GM19468 (cell line): ENCODE results near the gene MVD.

Source experiments
- ATAC-seq: cut with Tn5 transposase; IDR thresholded peaks from one replicate; pipeline ENCODE4 v1.9.1; 2021; ENCODE audit warnings: mild to moderate bottlenecking, moderate library complexity, moderate number of reproducible peaks; ENCODE audit not compliant: unreplicated experiment; ENCODE audit errors: extremely low read depth

Gene MVD

DNA sequence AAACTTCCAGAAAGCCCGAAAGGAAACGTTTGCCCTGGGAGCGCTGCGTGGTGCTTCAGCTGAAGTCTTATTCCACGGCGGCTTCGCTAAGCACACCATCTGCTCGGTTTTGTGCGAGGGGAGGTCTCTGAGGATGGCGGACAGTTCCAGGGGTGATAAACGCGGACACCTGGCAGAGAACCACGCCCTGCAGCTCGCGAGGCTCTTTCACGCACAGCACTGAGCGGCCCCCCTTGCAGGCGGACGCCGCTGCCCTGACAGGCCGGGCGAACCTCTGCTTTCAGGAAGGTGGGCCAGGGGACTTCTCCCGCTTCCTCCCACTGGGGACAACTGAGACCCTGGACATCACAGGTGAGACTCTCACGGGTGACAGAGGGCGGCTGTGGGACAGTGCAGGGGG lies 3.7 kb downstream of the MVD start:
- no peak for ATAC-seq

DNA sequence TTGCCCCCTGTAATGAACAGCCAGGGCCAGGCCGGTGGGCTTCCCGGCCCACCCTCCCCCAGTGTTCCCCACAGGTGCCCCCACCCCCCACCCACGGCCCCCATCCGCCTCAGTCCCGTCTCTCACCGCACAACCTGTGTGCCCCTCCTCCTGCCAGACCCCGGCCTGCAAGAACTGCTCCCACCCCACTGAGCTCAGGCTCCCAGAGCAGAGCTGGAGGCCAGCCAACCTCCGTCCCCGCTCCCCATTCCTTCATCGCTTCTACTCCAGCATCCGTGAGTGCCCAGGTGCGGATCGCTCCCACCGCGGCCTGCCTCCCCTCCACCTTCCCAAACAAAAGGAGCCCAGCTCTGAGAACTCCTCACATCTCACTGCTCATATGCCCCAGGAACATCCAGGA lies 4.2 kb downstream of the MVD start:
- ATAC-seq: no peak

DNA sequence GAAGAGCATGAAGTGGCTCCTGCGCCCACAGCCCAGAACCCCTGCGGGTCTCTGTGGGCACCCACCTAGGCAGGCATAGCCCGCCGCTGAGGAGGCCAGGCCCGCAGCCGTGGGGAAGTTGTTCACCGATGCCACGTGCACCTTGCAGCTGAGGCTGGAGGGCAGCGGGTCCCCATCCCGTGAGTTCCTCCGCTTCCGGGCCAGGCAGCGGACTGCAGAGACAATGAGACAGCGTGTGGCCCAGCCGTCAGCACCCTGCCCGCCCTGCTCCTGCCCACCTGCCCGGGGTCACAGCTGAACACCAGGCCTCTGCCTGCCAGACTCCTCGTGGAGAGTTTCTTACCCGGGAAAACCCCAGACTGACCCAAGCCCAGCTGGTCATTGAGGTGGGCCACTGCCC lies 5.5 kb downstream of the MVD start:
- ATAC-seq: no peak

DNA sequence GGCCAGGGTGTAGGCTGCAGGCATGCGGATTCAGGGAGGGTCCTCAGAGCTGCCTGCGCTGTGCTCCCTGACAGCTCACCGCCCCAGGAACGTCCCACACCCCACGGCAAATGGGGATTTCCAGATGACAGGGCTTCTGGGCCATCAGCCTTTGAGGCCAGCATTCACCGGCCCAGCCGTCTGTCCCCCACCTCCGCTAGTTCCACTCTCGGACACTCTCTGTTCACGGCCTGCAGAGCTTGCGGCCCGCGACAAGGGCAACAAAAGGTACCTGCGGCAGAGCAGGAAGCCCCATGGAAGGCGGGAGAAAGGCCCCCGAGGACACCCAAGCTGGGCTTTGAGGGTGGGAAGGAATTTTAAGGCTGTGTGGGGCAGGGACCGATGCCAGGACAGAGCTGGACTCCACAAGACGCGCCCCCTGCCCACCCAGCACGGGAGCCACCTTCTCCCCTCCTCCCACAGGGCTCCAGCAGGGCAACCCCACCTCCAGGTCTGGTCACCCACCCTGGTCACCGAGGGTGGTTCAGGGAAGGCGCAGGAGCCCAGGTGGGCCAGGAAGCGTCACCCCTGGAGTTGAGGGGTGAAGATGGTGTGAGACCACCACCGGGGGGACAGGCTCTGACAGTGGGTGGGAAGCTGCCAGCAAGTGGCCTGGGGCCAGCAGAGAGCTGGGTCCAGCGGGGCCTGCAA lies 6.5 kb downstream of the MVD start:
- ATAC-seq: no peak

DNA sequence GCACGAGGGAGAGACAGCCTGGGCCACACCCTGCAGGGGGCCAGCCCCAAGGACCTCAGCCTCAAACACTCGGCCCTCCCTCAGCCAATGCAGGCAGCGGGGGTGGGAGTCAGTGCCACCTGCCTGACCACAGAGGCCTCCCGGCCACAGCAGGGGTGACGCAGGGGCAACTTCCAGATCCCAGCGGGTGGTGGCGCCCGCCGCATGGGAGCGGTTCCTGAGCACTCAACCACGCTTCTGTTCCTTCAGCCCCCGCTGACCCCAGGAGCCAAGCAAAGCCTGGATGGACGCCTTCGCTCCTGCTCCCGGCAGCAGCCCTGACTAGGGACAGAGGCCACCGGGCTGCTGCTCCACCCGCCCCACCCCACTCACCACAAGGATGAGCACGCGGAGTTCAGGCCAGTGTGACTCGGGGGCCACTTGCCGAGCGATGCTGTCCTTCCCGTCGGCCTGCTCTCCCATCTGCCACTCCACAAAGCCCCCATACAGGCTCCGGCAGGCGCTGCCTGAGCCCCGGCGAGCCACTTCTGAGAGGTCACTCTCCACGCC lies 7.1 kb downstream of the MVD start:
- no peak for ATAC-seq

DNA sequence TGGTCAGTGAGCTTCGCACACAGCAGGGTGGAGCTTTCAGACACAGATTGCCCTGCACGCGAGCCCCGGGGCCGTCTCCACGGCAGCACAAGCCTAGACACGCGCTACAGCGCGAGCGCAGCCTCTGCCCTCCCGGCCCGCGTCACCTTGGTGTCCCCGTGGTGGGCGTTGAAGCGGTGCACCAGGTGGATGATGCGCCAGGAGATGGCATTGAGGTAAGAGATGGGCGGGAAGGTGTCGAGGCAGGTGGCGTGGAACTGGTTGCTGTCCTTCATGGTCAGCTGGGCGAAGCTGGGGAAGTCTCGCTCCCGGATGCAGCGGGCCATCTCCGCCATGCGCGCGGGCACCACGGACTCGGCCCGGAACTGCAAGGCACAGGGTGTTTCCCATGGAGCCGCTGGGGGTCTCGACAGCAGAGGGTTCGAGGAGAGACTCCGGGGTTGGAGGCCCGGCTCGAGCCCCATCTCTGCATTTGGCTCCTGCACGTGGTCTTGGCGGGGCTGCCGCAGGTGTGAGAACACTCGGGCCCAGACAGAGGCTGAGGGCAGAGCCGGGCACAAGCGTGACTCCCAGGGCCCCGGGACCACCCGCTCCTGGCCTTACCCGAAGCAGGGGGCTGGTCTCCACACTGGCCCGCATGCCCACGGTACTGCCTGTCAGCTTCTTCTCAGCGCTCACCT lies 7.7 kb downstream of the MVD start:
- no peak for ATAC-seq

DNA sequence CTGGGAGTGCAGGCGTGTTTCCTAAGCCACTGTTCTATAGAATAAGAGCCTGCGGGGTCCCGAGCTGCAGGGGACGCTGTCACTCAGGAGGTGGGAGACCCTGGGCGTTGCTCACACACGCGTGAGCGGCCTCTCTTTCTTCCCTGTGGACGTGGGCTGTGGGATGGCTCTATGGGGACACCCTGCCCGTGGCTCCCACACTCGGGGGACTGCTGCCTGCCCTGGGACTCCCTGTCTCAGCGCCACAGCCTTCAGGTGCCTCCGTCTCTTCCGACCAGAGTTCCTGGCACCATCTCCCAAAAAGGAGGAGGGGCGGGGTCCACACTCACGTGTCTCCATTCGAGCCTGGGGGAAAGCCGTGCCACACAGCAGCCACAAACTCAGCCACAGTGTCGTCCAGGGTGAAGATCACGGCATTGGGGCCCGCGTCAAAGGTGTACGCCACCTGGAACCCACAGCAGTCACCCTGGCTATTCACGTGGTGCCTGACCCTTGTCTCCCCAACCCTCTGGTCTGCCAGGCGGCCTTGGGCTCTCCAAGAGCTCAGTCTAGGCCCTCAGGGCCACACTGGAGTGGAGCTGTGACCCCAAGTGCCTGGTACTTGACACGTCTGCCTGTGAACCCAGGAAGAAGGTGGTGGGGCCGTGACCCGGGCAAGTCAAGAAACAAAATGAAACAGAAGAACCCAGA lies 8.4 kb downstream of the MVD start:
- ATAC-seq: no peak

DNA sequence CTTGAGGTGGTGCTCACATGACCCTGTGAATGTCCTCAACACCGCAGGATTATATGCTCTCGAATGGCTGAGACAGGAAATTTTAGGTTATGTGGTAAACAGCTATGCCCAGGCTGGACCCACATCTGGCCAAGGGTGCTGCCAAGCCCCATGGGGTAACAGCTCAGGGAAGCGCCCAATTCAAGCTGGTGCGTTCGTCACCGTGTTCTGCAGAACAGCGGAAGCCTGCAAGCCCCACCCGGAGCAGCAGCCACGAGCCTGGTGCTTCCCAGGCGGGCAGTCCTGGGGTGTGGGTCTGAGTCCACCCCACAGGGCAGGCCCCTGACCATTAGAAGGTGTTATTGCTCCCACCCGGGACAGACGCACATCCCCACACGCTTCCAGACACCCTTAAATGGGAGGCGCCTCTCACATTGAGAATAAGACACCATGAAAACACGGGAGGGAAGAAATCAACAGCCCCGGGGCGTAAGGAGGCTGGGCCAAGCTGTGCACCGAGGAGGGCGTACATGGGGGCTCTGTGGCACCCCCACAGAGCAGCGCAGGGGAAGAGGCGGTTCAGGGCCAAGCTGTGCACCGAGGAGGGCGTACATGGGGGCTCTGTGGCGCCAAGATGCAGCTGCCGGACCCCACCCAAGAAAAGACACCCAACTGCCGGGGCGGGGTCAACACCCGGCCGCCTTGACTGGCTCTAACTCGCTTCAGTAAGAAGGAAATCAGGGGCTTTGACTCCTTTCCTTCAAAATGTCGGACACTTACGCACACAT lies 9.1 kb downstream of the MVD start:
- no peak for ATAC-seq

DNA sequence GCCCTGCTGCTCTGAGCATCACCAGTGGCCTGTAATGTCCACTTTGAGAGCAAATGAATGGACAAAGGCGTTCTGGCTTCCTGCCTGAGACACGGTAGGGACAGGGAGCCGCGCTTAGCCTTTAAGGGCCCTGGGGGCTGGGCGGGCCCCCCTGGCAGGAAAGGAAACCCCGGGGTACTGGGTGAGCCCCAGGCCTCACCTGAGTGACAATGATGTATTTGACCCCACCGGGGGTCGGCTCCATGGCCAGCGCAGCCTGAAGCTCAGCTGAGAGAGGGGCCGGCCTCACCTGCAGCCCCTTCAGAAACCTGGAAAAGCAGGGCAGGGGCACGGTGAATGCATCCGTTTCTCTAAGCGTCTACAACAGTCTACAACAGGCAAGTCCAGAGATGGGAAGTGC lies 9.8 kb downstream of the MVD start:
- ATAC-seq: no peak

DNA sequence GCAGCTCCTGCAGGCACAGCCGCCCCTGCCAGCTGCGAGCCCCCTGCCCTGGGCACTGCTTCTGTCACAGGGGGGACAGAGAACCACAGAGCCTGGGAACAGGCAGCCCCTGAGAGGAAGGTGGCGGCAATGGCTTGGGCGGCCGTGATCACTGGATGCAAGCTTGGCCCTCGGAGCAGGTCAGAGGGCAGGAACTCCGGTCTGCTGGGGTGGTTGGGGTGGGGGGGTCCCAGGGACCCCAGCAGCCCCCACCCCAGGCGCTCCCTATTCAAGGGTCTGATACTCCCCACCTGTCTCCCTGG lies 10.2 kb downstream of the MVD start:
- no peak for ATAC-seq

DNA sequence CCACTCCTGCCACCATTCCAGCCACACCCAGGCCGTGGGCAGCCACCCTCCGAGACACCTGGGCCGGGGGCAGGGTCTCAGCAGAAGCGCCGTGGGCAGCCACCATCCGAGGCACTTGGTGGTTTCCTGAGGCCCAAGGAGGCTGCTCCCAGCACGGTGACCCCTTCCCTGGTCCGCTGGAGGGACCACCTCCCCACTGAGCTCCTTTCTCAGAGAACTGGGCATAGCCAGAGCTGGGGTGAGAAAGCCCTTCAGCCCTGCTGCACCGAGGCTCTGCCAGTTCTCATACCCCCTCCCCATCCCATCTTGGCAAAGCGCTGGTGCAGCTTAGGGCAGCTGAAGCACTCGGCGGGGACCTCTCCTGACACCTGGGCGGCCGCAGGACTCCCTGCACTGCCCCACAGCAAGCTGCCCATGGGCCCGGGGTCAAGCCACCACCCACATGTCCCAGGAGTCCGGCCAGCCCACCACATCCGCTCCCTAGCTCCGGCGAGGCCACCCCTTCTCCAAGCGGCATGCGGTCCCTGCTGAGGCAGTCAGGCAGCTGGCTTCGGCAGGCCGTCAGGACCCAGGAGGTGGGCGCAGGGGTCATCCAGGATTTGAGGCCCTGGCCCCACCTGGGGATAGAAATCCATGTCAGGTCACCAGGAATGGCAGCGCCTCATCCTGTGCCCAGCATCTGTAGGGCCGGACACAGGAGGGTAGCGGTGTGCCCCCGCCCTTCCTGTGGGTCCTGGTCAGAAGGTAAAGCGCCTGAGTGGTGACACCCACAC lies 10.7 kb downstream of the MVD start:
- no peak for ATAC-seq

DNA sequence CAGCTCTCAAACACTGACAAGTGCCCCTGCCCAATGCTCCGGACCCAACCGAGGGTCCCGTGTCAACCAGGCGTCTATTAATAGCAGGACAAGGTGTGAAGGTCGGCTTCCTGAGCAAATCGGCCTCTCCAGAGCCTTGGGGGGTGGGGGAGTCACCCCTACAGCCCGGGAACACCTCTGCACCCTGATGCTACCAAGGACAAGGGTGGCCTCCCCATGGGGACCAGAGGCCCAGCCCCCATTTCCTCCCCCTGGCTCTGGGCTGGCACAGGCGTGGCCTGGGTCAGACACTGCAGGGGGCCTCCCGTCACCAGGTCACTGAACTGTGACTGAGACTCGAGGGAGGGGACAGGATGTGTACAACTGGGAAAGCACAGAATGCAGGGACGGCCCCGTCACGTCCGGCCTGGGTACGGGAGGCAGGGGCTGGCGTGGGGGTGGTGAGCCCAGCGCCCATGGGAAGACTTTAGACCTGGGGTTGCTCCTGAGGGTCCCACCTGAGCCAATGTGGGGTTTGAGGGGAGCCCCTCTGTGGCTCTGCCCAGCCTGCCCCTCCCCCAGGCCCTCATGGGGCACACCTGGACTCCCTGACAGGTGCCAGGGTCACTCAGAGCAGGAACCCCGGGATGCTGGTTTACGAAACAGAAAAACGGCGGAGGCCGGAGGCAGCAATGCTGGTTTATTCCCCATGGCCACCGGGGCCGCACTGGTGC lies 11.5 kb downstream of the MVD start:
- ATAC-seq: peak; percentile 62

DNA sequence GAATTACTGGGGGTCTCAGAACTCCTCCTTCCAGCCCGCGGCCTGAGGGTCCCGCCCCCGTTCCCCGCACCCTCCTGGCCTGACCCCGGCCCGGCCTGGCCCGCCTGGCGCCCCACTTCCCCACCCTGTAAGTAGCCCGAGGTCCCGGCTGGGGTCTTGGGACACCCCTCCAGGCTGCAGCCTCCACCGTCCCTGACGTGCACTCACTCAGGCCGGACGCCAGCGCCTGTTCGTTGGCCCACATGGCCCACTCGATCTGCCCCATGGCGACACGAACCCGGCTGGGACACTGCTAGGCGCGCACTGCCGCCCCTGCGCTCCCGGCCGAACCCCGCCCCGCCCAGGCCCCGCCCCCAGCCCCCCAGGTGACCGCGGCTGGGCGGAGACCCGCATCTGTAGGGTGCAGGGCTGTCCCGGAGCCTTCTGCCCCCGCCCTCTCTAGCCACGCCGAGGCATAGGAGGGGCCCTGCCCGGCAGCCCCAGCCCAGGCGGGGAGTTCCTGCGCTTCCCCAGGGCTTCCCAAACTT lies 12.1 kb downstream of the MVD start, which contains the start of gene CYBA:
Gene CYBA, minus strand, starts transcription at position 305 of the 527 bp plus-strand sequence. Its CDS starts 40 bp downstream, at position 265.
- ATAC-seq: peak; percentile 35

DNA sequence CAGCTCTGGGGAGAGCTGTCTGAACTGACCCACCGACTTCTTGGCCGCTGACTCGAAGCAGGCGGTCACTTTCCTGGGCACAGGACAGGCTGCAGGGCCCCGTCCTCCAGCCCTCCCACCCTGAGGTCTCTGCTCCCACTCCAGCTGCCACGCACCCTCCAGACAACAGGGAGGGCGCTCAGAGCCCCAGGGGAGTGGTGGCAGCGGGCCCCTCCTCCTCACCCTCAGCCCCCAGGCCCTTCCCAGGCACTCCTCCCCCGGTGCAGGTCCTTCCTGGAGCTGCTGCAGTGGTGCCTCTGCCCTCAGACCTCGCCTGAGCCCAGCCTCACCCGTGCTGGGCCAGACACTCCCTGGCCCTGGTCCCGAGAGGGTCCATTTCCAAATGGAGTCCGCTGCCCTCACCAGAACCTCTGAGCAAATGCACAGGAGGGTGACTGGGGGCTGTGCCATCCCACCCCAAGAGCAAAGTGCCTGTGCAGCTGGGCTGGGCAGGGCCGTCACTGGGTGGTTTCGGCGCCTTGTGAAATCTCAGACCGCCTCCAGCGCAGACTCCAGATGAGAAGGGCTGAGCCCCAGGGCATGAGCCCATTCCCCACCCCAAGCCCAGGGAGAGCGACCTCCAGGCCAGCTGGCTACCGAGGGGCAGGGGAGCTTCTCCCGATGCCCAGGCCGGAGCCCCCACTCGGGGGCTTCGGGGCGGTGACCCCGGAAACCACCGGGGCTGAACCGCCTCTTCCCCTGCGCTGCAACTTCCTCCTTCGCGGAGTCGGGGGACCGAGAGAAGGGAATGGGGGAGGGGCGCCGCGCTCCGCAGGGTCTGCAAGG lies 12.8 kb downstream of the MVD start:
- ATAC-seq: no peak

DNA sequence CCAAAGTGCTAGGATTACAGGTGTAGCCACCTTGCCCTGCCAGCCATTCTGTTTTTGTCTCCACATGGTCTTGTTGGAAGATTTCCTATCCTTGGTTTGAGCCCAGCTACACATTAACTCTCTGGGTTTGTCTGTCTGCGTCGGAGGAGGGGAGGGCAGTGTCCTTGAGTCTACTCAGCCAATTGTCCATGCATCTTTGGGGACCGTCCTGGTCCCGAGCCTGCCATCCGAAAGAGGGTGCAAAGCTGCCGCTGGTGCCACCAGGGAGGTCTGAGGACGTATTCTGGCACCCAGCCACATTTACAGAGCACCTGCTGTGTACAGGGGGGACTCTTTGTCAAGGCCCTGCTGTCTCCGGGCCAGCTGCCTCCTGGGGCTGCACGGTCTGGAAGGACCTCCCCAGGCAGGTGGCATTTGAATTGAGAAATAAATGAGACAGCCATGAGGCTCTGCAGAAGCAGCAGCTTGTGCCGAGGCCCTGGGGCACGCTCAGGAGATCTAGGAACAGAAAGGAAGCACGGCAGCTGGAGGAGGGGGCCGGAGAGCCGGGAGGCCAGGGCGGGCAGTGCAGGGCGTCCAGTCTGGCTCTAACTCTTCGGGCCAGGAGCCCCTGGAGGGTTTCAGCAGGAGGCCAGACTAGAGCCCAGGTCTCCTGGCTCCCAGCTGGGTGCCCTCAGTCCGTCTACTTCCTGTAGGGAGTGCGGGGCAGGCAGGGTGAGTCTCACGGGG lies 13.5 kb downstream of the MVD start:
- ATAC-seq: no peak

DNA sequence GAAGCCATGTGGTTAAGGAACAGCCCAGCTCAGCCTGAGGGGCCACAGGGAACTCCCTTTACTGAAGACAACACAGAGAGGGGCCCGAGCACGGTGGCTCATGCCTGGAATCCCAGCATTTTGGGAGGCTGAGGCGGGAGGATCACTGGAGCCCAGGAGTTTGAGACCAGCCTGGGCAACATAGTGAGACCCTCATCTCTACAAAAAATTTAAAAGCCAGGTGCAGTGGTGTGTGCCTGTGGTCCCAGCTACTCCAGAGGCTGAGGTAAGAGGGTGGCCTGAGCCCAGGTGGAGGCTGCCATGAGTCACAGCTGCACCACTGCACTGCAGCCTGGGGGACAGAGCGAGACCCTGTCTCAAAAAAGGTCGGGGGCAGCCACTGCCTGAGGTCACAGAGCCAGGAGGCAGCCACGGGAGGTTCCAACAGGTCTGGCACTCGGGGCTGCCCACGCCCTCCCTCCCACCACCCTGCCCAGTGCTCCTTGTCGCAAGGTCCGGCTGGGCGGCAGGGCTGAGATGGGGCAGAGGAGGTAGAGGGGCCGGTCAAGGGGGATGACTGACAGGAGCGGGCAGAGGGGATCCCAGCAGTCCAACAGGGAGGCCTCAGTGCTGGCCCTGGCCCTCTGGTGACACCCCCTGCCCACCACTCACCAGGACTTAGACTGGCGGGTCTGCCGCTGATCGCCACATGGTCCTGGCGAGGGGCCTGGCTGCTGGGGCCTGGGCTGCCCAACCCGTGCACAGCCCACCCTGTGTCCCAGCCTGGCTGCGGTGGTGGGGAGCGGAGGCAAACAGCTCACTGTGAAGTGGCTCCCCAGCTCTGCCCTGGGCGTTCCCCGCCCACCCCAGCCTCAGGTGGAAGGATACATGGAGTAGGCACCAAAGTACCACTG lies 15.5 kb downstream of the MVD start:
- ATAC-seq: no peak
